A673 (cell line): ENCODE results near the gene SEC63. TPM values are rescaled to one million over a fixed set of nuclear protein-coding genes. Genes with fewer than 3 reads are reported as not detected.

ENCODE experiments used
- BruUV-seq: library from RNA; stranded (reverse); fragments of 400-500 nt; replicated peaks from 2 replicates; lab custom pipeline; 2021; lab: Mats Ljungman, UMichigan
- CTCF ChIA-PET: fragments of 300-600 bp; sonication (Branson Sonifier 250); formaldehyde crosslinking; loops from one replicate; lab custom pipeline; 2022; ENCODE audit warnings: antibody characterized with exemption; lab: Charles Lee
- POLR2A ChIA-PET: fragments of 300-600 bp; sonication (Branson Sonifier 250); formaldehyde crosslinking; loops from one replicate; lab custom pipeline; 2022; ENCODE audit warnings: antibody characterized with exemption; ENCODE audit not compliant: low non-redundant PET; lab: Charles Lee
- DNase-seq: peaks from one replicate; pipeline ENCODE4 v3.0.0-alpha.2; 2015; ENCODE audit warnings: low spot score
- H3K27ac ChIP-seq: fragments of 200-600 bp; sonication (generic); 2 replicates; pipeline ENCODE4 v1.5.1; 2016; ENCODE audit warnings: mixed run types, low read depth, mild to moderate bottlenecking, mixed read lengths, antibody characterized with exemption, low read length; ENCODE audit not compliant: poor library complexity, severe bottlenecking
- H3K27me3 ChIP-seq: fragments of 200-600 bp; sonication (generic); replicated peaks from 2 replicates; pipeline ENCODE4 v1.6.1; 2017; ENCODE audit warnings: mixed run types, low read depth, mild to moderate bottlenecking, mixed read lengths, antibody characterized with exemption, low read length; ENCODE audit not compliant: insufficient read depth, poor library complexity
- H3K36me3 ChIP-seq: fragments of 200-600 bp; sonication (generic); 2 replicates; pipeline ENCODE4 v1.6.1; 2016; ENCODE audit warnings: mixed run types, mild to moderate bottlenecking, mixed read lengths, antibody characterized with exemption, low read length; ENCODE audit not compliant: insufficient read depth, poor library complexity, severe bottlenecking
- H3K4me1 ChIP-seq: fragments of 200-600 bp; sonication (generic); 2 replicates; pipeline ENCODE4 v1.6.1; 2017; ENCODE audit warnings: mixed run types, mild to moderate bottlenecking, mixed read lengths, antibody characterized with exemption, low read length; ENCODE audit not compliant: insufficient read depth, poor library complexity, severe bottlenecking
- H3K4me3 ChIP-seq: fragments of 200-600 bp; sonication (generic); 2 replicates; pipeline ENCODE4 v1.5.1; 2016; ENCODE audit warnings: low read depth, mixed run types, mild to moderate bottlenecking, mixed read lengths, low read length; ENCODE audit not compliant: poor library complexity, severe bottlenecking
- H3K9me3 ChIP-seq: fragments of 200-600 bp; sonication (generic); 2 replicates; pipeline ENCODE4 v1.6.1; 2016; ENCODE audit warnings: mixed run types, low read depth, mild to moderate bottlenecking, mixed read lengths, antibody characterized with exemption, low read length; ENCODE audit not compliant: poor library complexity, severe bottlenecking
- CTCF ChIP-seq: fragments of 300-800, 200-600 bp; sonication (generic); conservative IDR thresholded peaks from 2 replicates; pipeline ENCODE4 v1.5.1; 2017; ENCODE audit warnings: low read depth, mild to moderate bottlenecking, antibody characterized with exemption, low read length, moderate library complexity, mixed read lengths
- EZH2 ChIP-seq: fragments of 200-600 bp; sonication (generic); IDR thresholded peaks from 2 replicates; pipeline ENCODE4 v1.6.1; 2017; ENCODE audit warnings: borderline replicate concordance, low read depth, mild to moderate bottlenecking, mixed read lengths, antibody characterized with exemption, low read length; ENCODE audit not compliant: poor library complexity, severe bottlenecking
- intact Hi-C: fragments of 100-400 bp; cut with micrococcal nuclease; formaldehyde crosslinking; loops from one replicate; pipeline ENCODE4 v1.10.0; 2022; ENCODE audit not compliant: unreplicated experiment
- total RNA-seq: library from RNA; stranded (reverse); gene quantifications from 2 replicates; pipeline ENCODE4 v1.2.3, GENCODE V29; 2021

SEC63 gene
- total RNA-seq, 1 experiment from 2014 or later = 159 TPM

- BruUV-seq = no TSS peak
- intact Hi-C loops = no loop called here
- POLR2A ChIA-PET = no interaction called here
These were observed 27.7 kb upstream of the SEC63 start for GRCh38 chr6:107985701-107986100.

GRCh38 chr6:107983811-107984210 is 25.8 kb upstream of the SEC63 start:
- no TSS peak for BruUV-seq
- H3K27ac ChIP-seq = no peak overlapping the region
- no peaks in the 10 kb centered on the region for H3K4me1 ChIP-seq
- H3K9me3 ChIP-seq = no peaks in the 10 kb centered on the region
- CTCF ChIA-PET = no interaction called here
- H3K27me3 ChIP-seq = peaks cover 14% of the 10 kb centered on the region
- DNase-seq = no peak
- TF ChIP-seq CTCF = no peak
- no peak for TF ChIP-seq EZH2
- no peaks in the 10 kb centered on the region for H3K36me3 ChIP-seq
- intact Hi-C loops = loop anchor here (5.0 kb wide), 1 partner anchor 543 kb away; no protein-coding TSS in a partner anchor
- POLR2A ChIA-PET = no interaction called here
- H3K4me3 ChIP-seq = no peak overlapping the region

More at GRCh38 chr6:107985701-107986100, 27.7 kb upstream of the SEC63 start:
- peaks cover 14% of the 10 kb centered on the region for H3K27me3 ChIP-seq
- no peak overlapping the region for H3K27ac ChIP-seq
- no peak for DNase-seq
- no peaks in the 10 kb centered on the region for H3K36me3 ChIP-seq
- CTCF ChIA-PET = no interaction called here
- no peak overlapping the region for H3K4me3 ChIP-seq
- no peaks in the 10 kb centered on the region for H3K9me3 ChIP-seq
- TF ChIP-seq EZH2 = no peak
- no peak for TF ChIP-seq CTCF
- H3K4me1 ChIP-seq = no peaks in the 10 kb centered on the region

- no peaks in the 10 kb centered on the region for H3K36me3 ChIP-seq
- intact Hi-C loops = loop anchor here (5.0 kb wide), 1 partner anchor 545 kb away; no protein-coding TSS in a partner anchor
- TF ChIP-seq EZH2 = no peak
- TF ChIP-seq CTCF = no peak
- H3K4me1 ChIP-seq = no peaks in the 10 kb centered on the region
- H3K27me3 ChIP-seq = peaks cover 14% of the 10 kb centered on the region
- BruUV-seq = no TSS peak
- H3K27ac ChIP-seq = no peak overlapping the region
- ChIA-PET POLR2A (no interaction called here), CTCF (no interaction called here)
- no peak for DNase-seq
- H3K9me3 ChIP-seq = no peaks in the 10 kb centered on the region
- no peak overlapping the region for H3K4me3 ChIP-seq
These were observed 24.5 kb upstream of the SEC63 start for GRCh38 chr6:107982486-107982885.
